Skeletal muscle cell (primary cell): ENCODE data around the gene LGALSL.

Experiments used
- DNase-seq: peaks from one replicate; pipeline ENCODE4 v3.0.0-alpha.2; 2010; ENCODE audit warnings: low read depth
- H3K4me3 ChIP-seq: 2 replicates; pipeline ENCODE4 v1.5.1; 2011; ENCODE audit warnings: low read depth, mild to moderate bottlenecking, control low read depth, low read length, moderate library complexity

LGALSL gene

GRCh38 chr2:64488050-64488974 lies 34.4 kb downstream of the LGALSL start:
- H3K4me3 ChIP-seq, result no peak overlapping the region
- no peak for DNase-seq

GRCh38 chr2:64489081-64489751 lies 35.3 kb downstream of the LGALSL start:
- no peak overlapping the region for H3K4me3 ChIP-seq
- DNase-seq, result no peak

GRCh38 chr2:64491426-64491825 lies 37.5 kb downstream of the LGALSL start:
- H3K4me3 ChIP-seq, result no peak overlapping the region

DNA sequence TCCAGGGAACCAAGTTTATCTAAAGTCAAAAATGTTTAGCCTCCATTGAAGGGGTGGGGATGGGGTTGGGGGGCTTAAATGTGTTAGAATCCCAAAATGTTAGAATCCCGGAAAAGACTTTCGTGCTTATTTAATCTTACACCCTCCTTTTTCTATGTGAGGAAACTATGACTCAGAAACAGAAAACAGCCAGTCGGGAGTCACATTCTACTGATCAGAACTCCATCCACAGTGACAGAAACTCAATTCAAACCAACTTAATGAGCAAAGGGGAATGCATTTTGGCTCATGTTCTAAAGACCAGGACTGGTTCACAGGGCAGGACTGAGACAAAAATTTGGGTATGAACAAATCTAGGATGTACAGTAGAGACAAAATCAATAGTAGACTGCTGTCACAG lies 38.3 kb downstream of the LGALSL start:
- no peak overlapping the region for H3K4me3 ChIP-seq
- DNase-seq, result no peak

More at GRCh38 chr2:64491426-64491825, 37.5 kb downstream of the LGALSL start:
- DNase-seq, result no peak

GRCh38 chr2:64492821-64493220 lies 38.9 kb downstream of the LGALSL start:
- no peak for DNase-seq
- no peak overlapping the region for H3K4me3 ChIP-seq

GRCh38 chr2:64493788-64494187 lies 39.8 kb downstream of the LGALSL start:
- DNase-seq, result no peak
- H3K4me3 ChIP-seq, result no peak overlapping the region

DNA sequence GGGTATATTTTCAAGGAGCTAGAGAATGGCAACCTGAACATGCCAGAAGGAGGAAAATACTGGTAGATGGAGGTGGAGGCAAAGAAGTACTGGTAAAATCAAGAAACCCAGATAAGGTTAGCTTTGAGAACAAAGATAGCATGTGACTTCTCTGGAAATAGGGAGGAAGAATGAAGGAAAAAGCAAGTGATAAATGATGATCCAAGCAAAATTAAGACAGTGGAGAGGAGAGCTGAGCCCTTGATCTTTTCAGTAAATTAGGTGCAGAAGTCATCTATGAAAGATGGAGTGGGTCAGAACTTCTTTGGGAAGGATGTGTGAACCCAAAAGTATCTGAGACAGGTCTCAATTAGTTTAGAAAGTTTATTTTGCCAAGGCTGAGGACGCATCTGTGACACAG lies 44.5 kb downstream of the LGALSL start:
- no peak overlapping the region for H3K4me3 ChIP-seq
- no peak for DNase-seq

GRCh38 chr2:64500549-64500948 lies 46.6 kb downstream of the LGALSL start:
- DNase-seq, result no peak
- H3K4me3 ChIP-seq, result no peak overlapping the region

- H3K4me3 ChIP-seq, result no peak overlapping the region
- no peak for DNase-seq
Observed at GRCh38 chr2:64501946-64502345, 48.0 kb downstream of the LGALSL start.

DNA sequence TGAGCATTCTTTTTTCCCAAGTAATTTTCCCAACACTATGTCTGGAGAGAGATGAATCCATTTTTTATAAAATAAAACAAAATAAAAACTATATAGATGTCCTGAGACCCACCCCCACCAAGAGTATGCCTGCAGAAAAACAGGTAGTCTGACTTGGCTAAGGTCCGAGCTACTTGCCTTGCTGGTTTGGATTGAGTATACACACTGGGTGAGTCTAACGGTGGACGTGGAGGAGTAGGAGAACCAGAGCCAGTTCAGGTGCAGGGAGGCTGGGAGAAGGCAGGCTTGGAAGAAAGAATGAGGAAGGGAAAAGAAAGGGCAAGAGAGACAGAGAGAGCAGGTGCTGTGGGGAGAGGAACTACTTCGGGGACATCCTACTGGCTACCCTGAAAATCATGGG lies 48.9 kb downstream of the LGALSL start:
- DNase-seq, result no peak

GRCh38 chr2:64504774-64505720 lies 51.1 kb downstream of the LGALSL start:
- H3K4me3 ChIP-seq, result no peak overlapping the region
- no peak for DNase-seq

More for the DNA sequence above, 48.9 kb downstream of the LGALSL start:
- no peak overlapping the region for H3K4me3 ChIP-seq

DNA sequence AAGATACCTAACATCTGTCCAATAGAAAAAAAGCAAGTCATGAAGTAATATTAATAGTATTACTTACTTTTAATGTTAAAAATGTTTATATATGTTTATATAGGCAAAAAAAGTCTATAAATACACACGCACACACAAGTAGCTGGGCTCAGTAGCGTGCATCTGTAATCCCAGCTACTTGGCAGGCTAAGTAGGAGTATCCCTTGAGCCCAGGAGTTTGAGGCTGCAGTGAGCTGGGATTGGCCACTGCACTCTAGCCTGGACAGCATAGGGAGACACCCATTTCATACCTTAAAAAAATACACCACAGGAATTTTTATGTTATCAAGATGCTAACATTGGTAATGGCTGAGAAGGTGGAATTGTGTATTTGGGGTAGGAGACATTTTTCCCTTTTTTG lies 52.7 kb downstream of the LGALSL start:
- H3K4me3 ChIP-seq, result no peak overlapping the region
- DNase-seq, result no peak
